GM08714 (cell line): ENCODE measurements around the gene C6orf120.

ENCODE experiments used
- H3K4me3 ChIP-seq: fragments of 200-500 bp; sonication (Bioruptor generic); 2 replicates; pipeline ENCODE4 v1.5.1; 2014; ENCODE audit warnings: mild to moderate bottlenecking, low read length, inconsistent platforms
- ZNF274 ChIP-seq: IDR thresholded peaks from 2 replicates; pipeline ENCODE4 v1.6.1; 2012; ENCODE audit warnings: mild to moderate bottlenecking, low read depth, low read length

C6orf120 gene

DNA sequence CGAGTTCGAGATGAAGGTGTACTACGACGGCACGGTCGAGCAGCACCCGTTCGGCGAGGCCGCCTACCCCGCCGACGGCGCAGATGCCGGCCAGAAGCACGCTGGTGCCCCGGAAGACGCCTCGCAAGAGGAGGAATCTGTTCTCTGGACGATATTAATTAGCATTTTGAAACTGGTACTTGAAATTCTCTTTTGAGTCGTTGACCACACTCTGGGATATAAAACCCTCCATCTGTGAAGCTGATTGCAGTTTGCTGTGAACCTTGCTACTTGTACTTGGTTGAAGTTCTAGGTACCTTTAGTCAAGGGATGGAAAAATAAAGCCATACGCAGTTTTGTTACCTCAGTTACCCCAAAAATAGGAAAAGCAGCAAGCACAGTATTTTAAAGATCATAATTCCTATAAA is 917 bp downstream of the C6orf120 start:
- peak overlapping the region; percentile 95 for H3K4me3 ChIP-seq
- no peak for TF ChIP-seq ZNF274

- no peak overlapping the region for H3K4me3 ChIP-seq
- no peak for TF ChIP-seq ZNF274
Observed at GRCh38 chr6:169707772-169708171, 5.8 kb downstream of the C6orf120 start.

GRCh38 chr6:169709293-169709692 is 7.4 kb downstream of the C6orf120 start:
- no peak for TF ChIP-seq ZNF274
- no peak overlapping the region for H3K4me3 ChIP-seq

DNA sequence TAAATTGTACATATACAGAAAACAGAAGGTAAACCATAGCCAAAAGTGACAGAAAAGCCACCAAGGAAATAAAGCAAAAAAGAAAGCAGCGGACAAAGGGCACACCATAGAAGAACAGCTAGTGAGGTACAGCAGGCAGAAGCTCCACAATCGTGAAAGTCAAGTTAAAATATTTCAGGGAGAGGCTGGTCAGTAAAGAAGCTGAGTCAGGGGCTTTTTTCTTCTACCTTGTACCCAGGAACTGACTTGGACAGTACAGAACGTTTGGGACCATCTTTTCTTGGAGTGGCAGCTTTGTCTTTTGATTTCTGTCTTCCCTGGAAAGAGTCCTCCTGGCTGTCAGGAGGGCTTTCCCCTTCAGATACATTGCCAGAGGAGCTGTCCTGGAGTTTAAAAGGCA is 8.1 kb downstream of the C6orf120 start:
- TF ChIP-seq ZNF274 = no peak
- no peak overlapping the region for H3K4me3 ChIP-seq

DNA sequence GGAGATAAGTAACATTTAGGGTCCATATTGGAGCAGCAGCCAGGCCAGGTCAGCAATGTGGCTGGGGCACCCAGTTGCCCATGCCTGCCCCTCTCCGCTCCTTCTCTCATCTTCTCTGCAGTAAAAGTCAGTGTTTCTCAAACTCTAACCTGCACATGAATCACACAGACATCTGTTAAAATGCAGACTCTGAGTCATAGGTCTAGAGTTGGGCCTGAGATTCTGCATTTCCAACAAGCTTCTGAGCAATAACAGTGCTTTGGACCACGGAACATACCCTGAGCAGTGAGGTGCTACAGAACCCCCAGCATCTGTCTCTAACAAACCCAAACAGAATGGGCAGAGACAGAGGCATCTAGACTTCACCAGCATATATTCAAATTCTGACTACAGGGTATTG is 12.3 kb downstream of the C6orf120 start:
- no peak overlapping the region for H3K4me3 ChIP-seq
- no peak for TF ChIP-seq ZNF274

GRCh38 chr6:169714595-169714994 is 12.7 kb downstream of the C6orf120 start:
- H3K4me3 ChIP-seq = no peak overlapping the region
- TF ChIP-seq ZNF274 = no peak

DNA sequence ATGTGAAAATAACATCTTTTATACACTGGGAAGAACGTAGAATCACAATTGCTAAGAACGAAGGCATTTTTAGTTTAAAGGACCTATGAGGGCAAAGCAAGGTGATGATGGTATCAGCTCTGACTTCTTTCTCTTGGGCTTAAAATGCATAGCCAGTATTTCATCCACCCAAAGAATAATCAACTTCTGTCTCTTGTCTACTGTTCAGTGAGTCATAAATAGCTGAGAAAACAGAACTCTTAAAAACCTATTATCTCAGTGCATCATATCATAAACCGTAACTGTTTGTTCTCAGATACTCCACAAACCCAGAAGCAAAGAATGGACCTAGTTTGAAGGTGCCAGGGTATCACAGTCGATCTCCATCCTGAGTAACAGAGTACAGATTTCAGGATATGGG is 17.2 kb downstream of the C6orf120 start:
- TF ChIP-seq ZNF274 = no peak

DNA sequence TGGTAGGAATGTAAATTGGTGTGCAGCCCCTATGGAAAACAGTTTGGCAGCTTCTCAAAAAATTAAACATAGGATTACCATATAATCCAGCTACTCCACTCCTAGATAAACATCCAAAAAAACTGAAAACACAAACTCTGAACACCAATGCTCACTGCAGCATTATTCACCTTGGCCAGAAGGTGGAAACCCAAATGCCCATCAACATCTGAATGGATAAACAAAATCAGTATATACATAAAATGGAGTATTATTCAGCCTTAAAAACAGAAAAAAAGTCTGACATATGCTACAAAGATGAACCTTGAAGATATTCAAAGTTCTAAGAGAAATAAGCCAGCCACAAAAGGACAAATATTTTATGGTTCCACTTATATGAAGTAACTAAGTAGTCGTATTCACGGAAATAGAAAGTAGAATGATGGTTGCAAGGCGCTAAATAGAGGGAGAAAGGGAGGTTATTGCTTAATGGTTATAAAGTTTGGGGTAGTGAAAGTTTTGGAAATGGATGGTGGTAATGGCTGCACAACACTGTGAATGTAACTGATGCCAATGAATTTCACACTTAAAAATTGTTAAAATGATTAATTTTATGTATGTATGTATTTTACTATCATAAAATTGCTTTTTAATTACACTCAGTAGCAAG is 18.4 kb downstream of the C6orf120 start:
- TF ChIP-seq ZNF274 = no peak
- H3K4me3 ChIP-seq = no peak overlapping the region

More for the DNA sequence above, 17.2 kb downstream of the C6orf120 start:
- no peak overlapping the region for H3K4me3 ChIP-seq

DNA sequence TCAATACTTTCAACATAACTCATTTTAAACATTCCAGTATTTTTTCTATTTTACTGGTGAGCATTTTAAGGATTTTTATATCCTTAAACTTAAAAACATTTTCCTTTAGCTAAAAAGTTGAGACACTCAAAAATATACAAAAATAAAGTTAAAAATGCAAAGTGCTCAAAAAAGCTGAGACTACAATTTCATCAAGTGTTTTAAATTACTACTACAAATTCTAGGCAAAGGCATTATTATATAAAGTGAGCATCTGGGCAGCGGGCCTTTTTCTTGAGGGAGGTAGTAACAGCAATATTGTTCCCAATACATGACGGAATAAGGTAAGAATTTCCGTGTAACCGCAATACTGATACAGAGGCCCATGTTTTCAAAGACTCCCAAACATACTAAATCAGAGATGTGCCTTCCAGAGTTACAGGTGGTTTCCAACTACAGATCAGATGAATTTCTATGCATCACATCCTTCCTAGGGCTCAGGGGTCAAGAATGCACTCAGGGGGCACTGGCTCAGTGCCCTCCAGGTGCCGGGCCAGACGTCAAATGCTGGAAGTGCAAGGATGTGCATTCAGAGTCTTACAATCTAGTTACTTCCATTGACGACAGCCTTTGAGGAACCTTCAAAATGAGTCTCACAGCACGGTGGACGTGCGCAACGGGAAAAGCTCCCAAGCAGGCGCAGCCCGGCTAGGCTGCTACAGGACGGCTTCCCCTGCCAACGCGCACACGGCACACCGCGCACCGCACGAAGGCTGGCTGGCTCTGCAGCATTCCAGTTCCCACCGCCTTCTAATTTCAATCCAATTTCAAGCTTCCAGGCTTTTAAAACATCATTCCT is 20.7 kb downstream of the C6orf120 start:
- no peak for TF ChIP-seq ZNF274
- H3K4me3 ChIP-seq = peak overlapping the region; percentile 59

DNA sequence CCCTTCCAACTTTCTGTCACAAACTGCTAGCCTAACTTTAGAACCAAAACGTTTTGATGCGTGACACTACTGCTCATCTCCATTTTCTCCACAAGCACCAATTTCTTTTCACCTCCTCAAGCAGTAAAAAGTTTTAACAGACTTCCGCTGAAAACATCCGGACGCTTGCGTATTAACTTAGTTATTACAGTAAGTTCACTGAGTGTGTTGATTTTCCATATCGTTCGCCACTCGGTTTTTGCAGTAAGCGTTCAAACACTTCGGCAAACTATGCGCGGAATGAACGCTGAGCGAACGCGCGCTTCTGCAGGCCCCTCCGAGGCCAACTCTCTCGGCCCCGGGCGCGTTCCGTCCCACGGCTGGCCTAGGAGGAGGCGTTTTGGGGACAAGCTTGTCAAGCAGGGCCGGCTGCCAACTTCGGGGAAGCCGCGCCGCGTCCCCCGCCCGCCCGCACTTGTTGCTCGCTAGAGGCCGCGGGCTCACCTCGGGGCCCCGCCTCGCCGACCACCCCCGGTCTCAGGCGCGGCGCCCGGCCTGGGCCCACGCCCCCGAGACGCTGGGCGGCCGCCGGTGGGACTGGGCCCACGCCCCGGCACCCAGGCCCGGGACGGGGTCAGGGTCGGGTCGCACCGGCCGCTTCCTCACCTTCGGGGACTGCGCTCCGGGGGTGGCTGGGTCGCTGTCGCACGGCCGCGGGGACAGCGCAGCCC is 21.4 kb downstream of the C6orf120 start:
- H3K4me3 ChIP-seq = peak overlapping the region; percentile 59
- no peak for TF ChIP-seq ZNF274

DNA sequence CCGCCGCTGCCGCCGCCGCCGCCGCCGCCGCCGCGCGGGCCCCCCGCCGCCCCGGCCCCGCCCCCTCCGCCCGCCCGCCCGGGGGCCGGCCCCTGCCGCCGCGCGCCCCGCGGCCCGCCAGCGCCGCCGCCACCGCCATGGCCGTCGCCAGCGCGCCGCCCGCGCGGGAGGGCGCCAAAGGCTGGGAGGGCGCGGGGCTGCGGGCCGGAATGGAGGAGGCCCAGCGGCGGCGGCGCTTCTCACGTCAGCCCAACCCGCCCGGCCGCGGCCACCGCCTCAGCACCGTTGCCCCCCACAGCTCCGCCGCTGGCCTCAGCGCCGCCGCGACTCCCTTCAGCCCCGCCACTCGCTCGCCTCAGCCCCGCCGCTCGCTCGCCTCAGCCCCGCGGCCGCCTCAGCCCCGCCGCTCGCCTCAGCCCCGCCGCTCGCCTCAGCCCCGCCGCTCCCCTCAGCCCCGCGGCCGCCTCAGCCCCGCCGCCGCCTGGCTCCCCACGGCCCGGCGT is 22.1 kb downstream of the C6orf120 start:
- TF ChIP-seq ZNF274 = no peak
- H3K4me3 ChIP-seq = peak overlapping the region; percentile 60

DNA sequence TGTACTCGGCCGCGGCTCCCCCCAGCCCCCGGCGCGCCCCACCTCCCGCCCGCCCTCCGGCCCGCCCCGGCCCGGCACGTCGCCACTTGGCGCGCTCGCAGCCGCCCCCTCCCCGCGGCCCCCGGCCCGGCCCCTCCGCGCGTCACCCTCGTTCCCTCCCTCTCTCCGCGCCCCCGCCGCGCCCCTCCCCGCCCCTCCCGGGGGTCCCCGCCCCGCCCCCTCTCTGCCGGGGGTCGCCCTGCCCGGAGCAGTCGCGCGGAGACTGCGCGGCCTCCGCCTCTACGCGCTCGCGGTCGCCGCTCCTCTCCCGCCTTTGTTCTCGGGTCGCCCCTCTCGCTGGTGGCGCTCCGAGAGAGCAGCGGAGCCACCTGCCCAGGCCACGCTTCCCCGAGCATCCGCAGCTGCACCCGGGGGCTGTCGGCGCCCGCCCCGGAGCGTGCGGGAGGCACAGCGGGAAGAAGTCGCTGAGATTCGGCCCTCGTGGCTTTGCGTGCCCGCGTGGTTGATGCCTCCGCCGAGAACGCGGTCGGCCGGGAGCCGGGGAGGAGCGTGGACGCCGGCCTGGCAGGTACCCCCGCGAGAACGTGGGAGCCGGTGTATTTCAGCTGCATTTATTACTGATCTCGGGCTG is 22.7 kb downstream of the C6orf120 start, which contains the start of gene PHF10:
TSS of gene PHF10 (minus strand) at position 7 of the 631 bp plus-strand sequence. CDS start 569 bp downstream, outside the sequence.
- peak within 1 kb of the TSS; percentile 71 for H3K4me3 ChIP-seq
- TF ChIP-seq ZNF274 = no peak

DNA sequence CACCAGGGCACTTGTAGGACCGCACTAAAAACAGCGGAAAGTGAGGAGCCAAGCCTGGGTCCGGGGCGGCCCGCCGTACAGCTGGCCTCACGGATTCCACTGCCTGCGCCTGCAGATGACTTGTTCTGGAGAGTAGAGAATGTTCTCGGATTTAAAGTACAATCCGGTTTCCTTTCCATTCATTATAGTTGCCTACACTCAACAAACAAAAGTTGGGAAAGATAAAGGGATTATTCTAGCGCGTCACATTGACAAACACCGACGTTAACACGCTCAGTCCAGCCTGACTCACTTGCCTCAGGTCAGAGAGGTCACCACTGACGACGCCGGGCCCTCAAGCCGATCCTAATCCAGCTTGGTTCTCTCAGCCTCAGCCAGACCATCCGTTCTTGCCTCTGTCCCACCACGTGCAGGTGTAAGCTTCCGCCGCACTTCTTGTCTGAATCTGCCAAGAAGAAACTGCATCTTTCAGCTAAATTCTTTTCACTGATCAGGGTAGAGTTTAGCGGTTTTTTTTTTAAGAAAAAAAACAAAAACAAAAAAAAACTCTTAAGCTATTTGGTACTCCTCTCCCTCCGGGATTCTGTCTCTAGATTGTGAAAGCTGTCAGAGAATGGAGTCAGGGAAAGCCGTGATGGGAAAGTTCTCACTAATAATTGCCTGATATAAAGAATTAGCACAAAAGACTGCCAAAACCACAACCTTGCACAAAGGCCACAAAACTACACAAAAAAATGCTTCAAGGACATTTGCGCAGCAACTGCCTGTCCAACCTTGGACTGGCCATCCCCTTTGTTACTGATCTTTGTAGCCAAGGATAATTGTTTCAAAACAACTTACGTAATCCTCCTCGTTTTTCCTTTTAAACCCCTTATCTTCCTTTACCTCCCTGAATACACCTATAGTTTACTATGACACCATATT is 23.5 kb downstream of the C6orf120 start:
- peak overlapping the region; percentile 71 for H3K4me3 ChIP-seq
- no peak for TF ChIP-seq ZNF274

- TF ChIP-seq ZNF274 = no peak
- no peak overlapping the region for H3K4me3 ChIP-seq
Observed at GRCh38 chr6:169726049-169726400, 24.1 kb downstream of the C6orf120 start.
